ENCODE results near the gene CIAO2B.

The CIAO2B gene

GRCh38 chr16:66924527-66925321 is 9.5 kb downstream of the CIAO2B start:
- no peak for DNase-seq
- intact Hi-C loops (cut with DNase I) = no loop called here

DNA sequence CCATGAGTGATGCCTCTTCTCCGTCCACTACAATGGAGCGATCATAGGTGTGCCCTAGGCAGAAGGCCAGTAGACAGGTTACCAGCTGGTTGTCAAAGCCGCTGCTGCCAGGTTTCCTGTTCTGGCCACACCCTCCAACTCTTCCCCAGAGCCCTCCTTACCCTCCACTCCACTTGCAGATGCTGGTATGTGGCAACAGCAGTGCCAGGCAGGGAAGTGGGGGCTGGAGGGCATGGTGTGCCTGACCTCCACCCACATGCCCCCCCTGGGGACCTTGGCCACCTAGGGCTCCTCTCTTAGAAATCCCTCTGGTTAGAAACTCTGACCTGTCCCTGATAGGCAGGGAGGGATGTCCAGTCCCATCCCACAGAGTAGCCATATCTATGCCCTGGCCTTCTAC is 10.3 kb downstream of the CIAO2B start:
- DNase-seq = no peak
- intact Hi-C loops (cut with DNase I) = no loop called here

DNA sequence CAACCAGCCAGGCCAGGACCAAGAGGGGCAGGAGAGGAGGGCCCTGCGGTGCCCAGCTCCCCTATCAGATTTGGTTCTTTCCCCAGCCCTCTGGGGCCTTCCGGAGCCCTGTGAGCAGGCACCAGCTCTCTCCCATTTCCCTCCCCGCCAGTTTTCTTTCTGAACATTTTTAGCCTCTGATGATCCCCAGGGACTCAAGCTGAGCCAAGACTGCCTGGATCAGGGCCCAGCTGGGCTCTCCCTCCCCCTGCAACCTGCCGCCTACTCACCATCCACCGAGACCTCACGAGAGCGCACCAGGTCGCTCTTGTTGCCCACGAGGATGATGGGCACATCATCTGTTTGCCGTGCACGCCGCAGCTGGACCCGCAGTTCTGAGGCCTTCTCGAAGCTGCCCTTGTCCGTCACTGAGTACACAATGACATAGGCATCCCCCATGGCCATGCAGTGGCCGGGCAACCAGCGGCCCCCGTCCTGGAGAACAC is 10.9 kb downstream of the CIAO2B start:
- intact Hi-C loops (cut with DNase I) = no loop called here
- DNase-seq = no peak

GRCh38 chr16:66921729-66922450 is 12.3 kb downstream of the CIAO2B start:
- intact Hi-C loops (cut with DNase I) = no loop called here
- no peak for DNase-seq

DNA sequence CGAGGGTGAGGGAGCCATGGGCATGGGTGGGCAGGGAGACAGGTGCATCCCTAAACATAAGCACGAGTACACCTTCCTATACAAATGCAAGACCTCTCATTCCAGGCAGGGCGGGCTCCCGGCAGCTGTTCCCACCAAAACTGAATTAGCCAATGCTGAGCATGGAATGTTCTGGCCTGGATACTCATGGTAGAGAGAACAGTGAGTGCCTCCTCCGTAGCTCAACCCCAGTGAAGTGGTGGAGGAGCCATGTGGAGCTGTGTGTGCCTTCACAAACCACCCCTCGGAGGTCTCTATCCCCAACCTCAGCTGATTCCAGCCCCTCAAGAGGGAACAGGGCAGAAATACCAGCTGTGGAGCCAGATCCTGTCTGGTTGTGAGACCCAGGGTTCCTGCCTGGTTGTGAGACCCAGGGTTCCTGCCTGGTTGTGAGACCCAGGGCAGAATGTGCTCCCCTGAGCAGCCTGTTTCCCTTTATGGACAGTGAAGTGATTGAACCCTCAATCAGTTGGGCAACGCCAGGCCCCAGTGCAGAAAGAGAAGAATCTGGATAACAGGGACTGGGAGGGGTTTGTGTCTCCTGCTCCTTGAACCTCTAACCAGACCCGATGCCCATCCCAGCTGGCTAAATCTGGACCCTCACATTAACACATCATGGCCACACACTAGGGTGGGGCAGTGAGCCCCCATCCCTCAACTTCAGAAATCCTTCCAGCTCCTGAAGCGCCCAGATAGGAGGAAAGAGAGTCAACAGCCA is 13.1 kb downstream of the CIAO2B start:
- intact Hi-C loops (cut with DNase I) = no loop called here
- no peak for DNase-seq

DNA sequence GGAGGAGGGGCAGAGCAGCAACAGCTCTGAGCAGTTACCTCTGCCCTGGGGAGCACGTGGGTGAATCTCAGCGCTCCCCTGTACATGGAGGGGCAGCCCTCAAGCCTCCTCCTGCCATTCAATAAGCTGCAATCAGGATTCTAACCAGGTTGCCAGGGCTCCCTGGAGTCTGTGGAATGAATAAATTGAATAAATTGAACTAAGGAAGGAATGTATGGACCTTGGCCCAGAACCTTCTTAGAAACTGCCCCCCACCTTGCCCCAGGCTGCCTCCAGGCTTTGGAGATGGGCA is 14.0 kb downstream of the CIAO2B start:
- intact Hi-C loops (cut with DNase I) = no loop called here
- DNase-seq = no peak

GRCh38 chr16:66919569-66920298 is 14.5 kb downstream of the CIAO2B start:
- no peak for DNase-seq
- intact Hi-C loops (cut with DNase I) = no loop called here

GRCh38 chr16:66918803-66919568 is 15.2 kb downstream of the CIAO2B start, which contains the start of gene CDH16:
Gene CDH16, minus strand, starts transcription at chr16:66918885. Its CDS starts 820 bp downstream, at chr16:66918065.
- DNase-seq = no peak
- intact Hi-C loops (cut with DNase I) = no loop called here

GRCh38 chr16:66918355-66918754 is 15.8 kb downstream of the CIAO2B start:
- no peak for DNase-seq
- intact Hi-C loops (cut with DNase I) = no loop called here

GRCh38 chr16:66917741-66918140 is 16.5 kb downstream of the CIAO2B start:
- DNase-seq = no peak
- intact Hi-C loops (cut with DNase I) = no loop called here

GRCh38 chr16:66916518-66916917 is 17.7 kb downstream of the CIAO2B start:
- intact Hi-C loops (cut with DNase I) = no loop called here
- no peak for DNase-seq

DNA sequence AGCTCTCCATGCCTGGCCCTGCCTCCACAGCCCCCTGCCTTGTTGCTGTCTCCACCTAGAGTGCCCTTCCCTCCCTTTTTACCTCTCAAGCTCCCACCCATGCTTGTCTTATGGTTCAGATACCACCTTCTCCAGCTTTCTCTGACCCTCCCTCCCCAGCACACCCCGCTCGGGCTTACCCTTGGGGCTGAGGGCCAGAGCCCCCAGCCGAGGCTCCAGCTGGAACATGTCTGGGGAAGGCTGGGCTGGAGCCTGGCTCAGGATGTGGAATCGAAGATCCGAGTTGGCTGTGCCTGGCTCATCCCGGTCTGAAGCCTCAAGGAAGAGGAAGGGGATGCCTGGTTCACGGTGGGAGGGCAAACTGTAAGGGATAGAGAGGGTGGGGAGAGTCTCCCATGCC is 19.2 kb downstream of the CIAO2B start:
- intact Hi-C loops (cut with DNase I) = no loop called here
- no peak for DNase-seq

DNA sequence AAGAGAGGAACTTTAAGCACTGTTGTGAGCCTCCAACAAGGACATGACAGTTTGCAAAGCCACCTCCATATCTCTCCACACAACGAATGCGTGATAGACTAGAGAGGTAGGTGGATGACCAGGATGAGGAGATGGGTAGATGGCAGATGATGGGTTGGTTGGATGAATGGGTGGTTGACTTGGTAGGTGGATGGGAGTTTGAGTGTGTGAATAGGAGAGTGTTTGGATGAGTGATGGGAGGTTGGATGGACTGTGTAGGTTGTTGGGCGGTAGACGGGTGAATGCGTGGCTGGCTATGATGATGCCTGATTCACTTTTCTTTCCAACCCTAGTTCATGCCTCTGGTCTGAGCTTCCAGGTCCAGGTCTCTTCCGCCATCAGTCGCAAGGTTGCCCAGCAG is 19.7 kb downstream of the CIAO2B start:
- intact Hi-C loops (cut with DNase I) = no loop called here
- no peak for DNase-seq

- DNase-seq = no peak
- intact Hi-C loops (cut with DNase I) = no loop called here
Observed at GRCh38 chr16:66913711-66914110, 20.5 kb downstream of the CIAO2B start.

DNA sequence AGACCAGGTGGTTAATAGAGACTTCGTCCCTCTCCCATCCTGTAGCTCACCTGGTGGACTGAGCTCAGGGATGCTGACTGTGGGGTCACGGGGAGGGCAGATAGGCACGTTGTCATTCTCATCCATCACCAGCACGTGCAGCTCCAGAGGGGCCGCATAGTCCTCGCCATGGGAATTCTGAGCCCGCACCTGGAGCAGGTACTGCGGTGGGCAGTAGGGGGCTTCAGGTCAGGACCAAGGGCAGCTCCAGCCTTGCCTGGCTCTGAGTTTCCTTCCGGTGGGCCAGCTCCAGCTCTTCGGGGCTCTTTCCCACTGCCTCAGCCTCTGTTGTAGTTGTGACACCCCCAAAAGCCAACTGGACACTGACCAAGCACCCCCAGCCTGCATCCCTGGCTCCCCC is 21.1 kb downstream of the CIAO2B start:
- intact Hi-C loops (cut with DNase I) = no loop called here
- no peak for DNase-seq

- peak in 1 of 10 donors; percentile 63 for DNase-seq
- intact Hi-C loops (cut with DNase I) = no loop called here
Observed at GRCh38 chr16:66911801-66912200, 22.4 kb downstream of the CIAO2B start.

- intact Hi-C loops (cut with DNase I) = no loop called here
- peak in 2 of 10 donors; percentile 25 to 39 for DNase-seq
Observed at GRCh38 chr16:66911112-66911511, 23.1 kb downstream of the CIAO2B start.

GRCh38 chr16:66910175-66910940 is 23.8 kb downstream of the CIAO2B start:
- intact Hi-C loops (cut with DNase I) = no loop called here
- DNase-seq = peak in 2 of 10 donors; percentile 62 to 75
